Activated CD4-positive, alpha-beta memory T cell treated with anti-CD3 and anti-CD28 coated beads, Interleukin-2, amount 10 ng/mL, durations not matched to agents 7 days and 5 days (primary cell): ENCODE results near the gene MYH14. TPM values are rescaled to one million over a fixed set of nuclear protein-coding genes. Genes with fewer than 3 reads are reported as not detected.

Source experiments
- CTCF ChIA-PET: fragments of 350-600 bp; sonication (Branson Sonifier 250); formaldehyde crosslinking; loops from one replicate; lab custom pipeline; 2021; ENCODE audit warnings: antibody characterized with exemption, inconsistent platforms; lab: Charles Lee
- POLR2A ChIA-PET: fragments of 350-600 bp; sonication (Branson Sonifier 250); formaldehyde crosslinking; loops from one replicate; lab custom pipeline; 2021; ENCODE audit warnings: antibody characterized with exemption; lab: Charles Lee
- DNase-seq: peaks from one replicate; pipeline ENCODE4 v3.0.0-alpha.2; 2020
- H3K27ac Mint-ChIP-seq: one replicate; pipeline ENCODE4 v1.8.0; 2021; ENCODE audit warnings: mild to moderate bottlenecking, mixed read lengths
- H3K27me3 Mint-ChIP-seq: one replicate; pipeline ENCODE4 v1.8.0; 2021; ENCODE audit warnings: mixed read lengths
- H3K36me3 Mint-ChIP-seq: one replicate; pipeline ENCODE4 v1.8.0; 2021; ENCODE audit warnings: low read depth, mixed read lengths
- H3K4me1 Mint-ChIP-seq: one replicate; pipeline ENCODE4 v1.8.0; 2021; ENCODE audit warnings: mixed read lengths
- H3K4me3 Mint-ChIP-seq: one replicate; pipeline ENCODE4 v1.8.0; 2021; ENCODE audit warnings: mild to moderate bottlenecking, mixed read lengths
- H3K9me3 Mint-ChIP-seq: one replicate; pipeline ENCODE4 v1.8.0; 2021; ENCODE audit warnings: mixed read lengths
- total RNA-seq, 2 experiments: library from RNA; stranded (reverse); gene quantifications; one replicate each; pipeline ENCODE4 v1.2.3, GENCODE V29; 2021

MYH14 gene
- total RNA-seq, 2 experiments from 2014 or later, result not detected

GRCh38 chr19:50357178-50358100 lies 154.0 kb downstream of the MYH14 start:
- Mint-ChIP-seq H3K4me1 (peaks cover 44% of the 10 kb centered on the region), H3K4me3 (peak overlapping the region; percentile 86), H3K27ac (peak overlapping the region; percentile 94), H3K9me3 (peaks cover 7% of the 10 kb centered on the region), H3K27me3 (no peaks in the 10 kb centered on the region), H3K36me3 (peaks cover 28% of the 10 kb centered on the region)
- DNase-seq, result peak; percentile 89
- ChIA-PET POLR2A (interaction anchor here (0.7 to 3.2 kb wide), 21 partner anchors 8 to 448 kb away, joined by 3 to 30 read pairs (median 6); partner anchors contain the start of genes JOSD2, KCNC3, NAPSA and NR1H2), CTCF (interaction anchor here (0.6 to 2.4 kb wide), 24 partner anchors 9 to 426 kb away, joined by 3 to 21 read pairs (median 6); partner anchors contain the start of genes JOSD2, KCNC3, NAPSA and NR1H2)

- peaks cover 28% of the 10 kb centered on the region for H3K36me3 Mint-ChIP-seq
- H3K27me3 Mint-ChIP-seq, result no peaks in the 10 kb centered on the region
- POLR2A ChIA-PET, result interaction anchor here (0.9 to 3.2 kb wide), 11 partner anchors 10 to 446 kb away, joined by 3 to 30 read pairs (median 11); partner anchors contain the start of genes JOSD2, KCNC3, NR1H2 and POLD1
- CTCF ChIA-PET, result interaction anchor here (1.8 to 2.4 kb wide), 6 partner anchors 11 to 198 kb away, joined by 7 to 21 read pairs (median 16); partner anchors contain the start of genes KCNC3, NR1H2 and POLD1
- H3K4me3 Mint-ChIP-seq, result peak overlapping the region; percentile 86
- peaks cover 56% of the 10 kb centered on the region for H3K4me1 Mint-ChIP-seq
- peak; percentile 82 for DNase-seq
- peak overlapping the region; percentile 94 for H3K27ac Mint-ChIP-seq
- H3K9me3 Mint-ChIP-seq, result peaks cover 7% of the 10 kb centered on the region
These were observed 155.3 kb downstream of the MYH14 start for GRCh38 chr19:50358483-50359327.

GRCh38 chr19:50359328-50359818 lies 156.0 kb downstream of the MYH14 start:
- POLR2A ChIA-PET, result interaction anchor here (0.9 to 3.2 kb wide), 5 partner anchors 9 to 152 kb away, joined by 3 to 30 read pairs (median 12); partner anchors contain the start of genes JOSD2 and POLD1
- peaks cover 60% of the 10 kb centered on the region for H3K4me1 Mint-ChIP-seq
- no peak for DNase-seq
- CTCF ChIA-PET, result interaction anchor here (1.0 to 2.4 kb wide), 2 partner anchors 9 to 10 kb away, joined by 3 to 21 read pairs; no protein-coding TSS in a partner anchor
- peak overlapping the region; percentile 86 for H3K4me3 Mint-ChIP-seq
- H3K9me3 Mint-ChIP-seq, result peaks cover 7% of the 10 kb centered on the region
- peaks cover 28% of the 10 kb centered on the region for H3K36me3 Mint-ChIP-seq
- H3K27ac Mint-ChIP-seq, result peak overlapping the region; percentile 94
- H3K27me3 Mint-ChIP-seq, result no peaks in the 10 kb centered on the region

Other genes with a start within 250 kb of the MYH14 start
- gene SIGLEC11, start 242.4 kb upstream of the MYH14 start, total RNA-seq, result not detected
- 10 to 100 TPM; 80.0 to 80.6 TPM for gene VRK3, start 178.2 kb upstream of the MYH14 start, total RNA-seq
- 1 to 10 TPM; 8.0 to 8.1 TPM for gene ZNF473, start 177.6 kb upstream of the MYH14 start, total RNA-seq
- not detected for gene IZUMO2, start 40.3 kb upstream of the MYH14 start, total RNA-seq
- 1 to 10 TPM; 4.2 to 4.3 TPM for gene KCNC3, start 125.8 kb downstream of the MYH14 start, total RNA-seq
- 1 to 10 TPM; 3.2 to 3.9 TPM for gene NAPSA, start 162.0 kb downstream of the MYH14 start, total RNA-seq
- gene NR1H2, start 172.8 kb downstream of the MYH14 start, total RNA-seq, result 10 to 100 TPM; 79.7 to 86.2 TPM
- 100 to 1,000 TPM; 117 to 119 TPM for gene POLD1, start 180.7 kb downstream of the MYH14 start, total RNA-seq
- under 1 TPM in 1 of 2 experiments, not detected in 1; 0.18 TPM for gene SPIB, start 215.3 kb downstream of the MYH14 start, total RNA-seq
- gene MYBPC2, start 229.3 kb downstream of the MYH14 start, total RNA-seq, result under 1 TPM; 0.28 to 0.33 TPM